NCI-H82 (cell line): ENCODE results near the gene DHRS11.
"Not testable (repeated sequence)": the region's sequence is repeated elsewhere in the genome, so short reads cannot be mapped to it uniquely, and the experiment has no call there.

ENCODE experiments used
- DNase-seq: peaks from one replicate; lab custom pipeline; 2025; lab: John Stamatoyannopoulos, UW

Gene DHRS11

DNA sequence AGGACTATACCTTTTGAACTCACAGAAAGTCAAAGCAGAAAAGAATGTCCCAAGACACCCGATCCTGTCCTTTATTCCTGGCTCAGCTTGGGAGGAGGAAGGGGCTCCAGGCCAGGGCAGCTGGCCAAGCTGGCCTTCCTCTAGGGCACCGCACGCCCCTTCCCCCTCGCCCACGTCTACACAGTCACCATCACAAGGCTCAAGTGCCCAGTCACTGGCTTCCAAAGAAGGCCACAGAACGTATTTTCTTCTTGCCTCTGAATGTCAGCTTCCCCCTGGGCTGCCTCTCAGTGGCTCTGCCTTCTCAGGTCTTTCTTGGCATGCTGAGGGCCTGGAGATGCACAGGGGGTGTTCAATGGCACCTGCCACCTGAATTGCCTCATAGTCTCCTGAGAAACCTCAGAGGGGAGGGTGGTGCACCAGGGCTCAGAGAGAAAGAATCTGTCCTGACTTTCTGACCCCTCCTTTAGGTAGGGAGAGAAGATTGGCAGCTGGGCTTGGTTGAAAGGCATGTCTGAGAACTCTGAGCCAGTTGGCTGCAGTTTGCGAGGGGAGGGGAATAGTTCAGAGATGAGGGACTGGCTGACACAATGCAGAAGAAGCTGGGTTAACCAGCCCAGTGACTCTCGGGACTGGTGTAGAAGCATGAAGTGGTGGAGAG, 2.1 kb downstream of the DHRS11 start:
- DNase-seq: no peak

DNA sequence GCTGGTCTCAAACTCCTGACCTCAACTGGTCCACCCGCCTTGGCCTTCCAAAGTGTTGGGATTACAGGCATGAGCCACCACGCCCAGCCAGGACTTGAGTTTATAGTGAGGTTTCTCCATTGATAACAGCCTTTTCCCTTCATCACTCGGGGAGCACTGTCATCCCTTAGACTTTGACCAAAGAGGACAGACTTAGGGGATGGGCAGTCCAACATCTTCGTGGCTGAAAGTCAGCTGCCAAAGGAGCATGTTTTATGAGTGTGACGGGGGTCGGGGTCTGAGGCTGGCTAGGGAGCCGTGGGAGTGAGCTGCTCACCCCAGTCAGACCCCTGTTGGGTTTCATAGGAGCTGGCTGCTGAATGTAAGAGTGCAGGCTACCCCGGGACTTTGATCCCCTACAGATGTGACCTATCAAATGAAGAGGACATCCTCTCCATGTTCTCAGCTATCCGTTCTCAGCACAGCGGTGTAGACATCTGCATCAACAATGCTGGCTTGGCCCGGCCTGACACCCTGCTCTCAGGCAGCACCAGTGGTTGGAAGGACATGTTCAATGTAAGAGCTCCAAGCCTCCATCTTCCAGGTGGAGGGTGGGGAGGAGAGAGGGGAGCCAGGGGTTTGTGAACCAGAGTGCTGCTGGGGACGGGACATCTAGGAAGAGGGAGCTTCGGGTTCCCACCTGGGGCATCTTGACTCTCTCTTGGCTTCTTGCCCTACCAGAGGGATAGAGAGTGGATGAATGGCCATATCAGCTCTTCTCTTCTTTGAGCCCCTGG, 3.1 kb downstream of the DHRS11 start:
- no peak for DNase-seq

DNA sequence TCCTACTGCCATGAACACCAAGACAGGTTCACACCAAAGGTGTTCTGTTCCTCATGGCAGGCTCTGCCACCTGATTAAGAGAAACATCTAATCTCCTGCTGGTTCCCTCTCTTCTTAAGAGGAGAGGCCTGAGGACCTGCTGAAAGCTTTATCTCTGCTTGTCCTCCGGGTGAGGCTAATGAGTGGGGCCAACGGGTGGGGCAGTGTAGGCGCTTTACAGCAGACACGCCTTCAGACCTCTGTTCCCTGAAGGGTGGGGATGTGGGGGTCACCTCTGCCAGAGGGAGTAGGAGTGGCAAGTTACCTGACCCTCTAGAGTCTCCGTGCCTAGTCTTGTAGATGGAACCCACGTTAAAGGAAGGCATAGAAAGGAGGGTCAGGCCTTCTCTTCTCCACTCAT, 5.5 kb downstream of the DHRS11 start:
- no peak for DNase-seq

DNA sequence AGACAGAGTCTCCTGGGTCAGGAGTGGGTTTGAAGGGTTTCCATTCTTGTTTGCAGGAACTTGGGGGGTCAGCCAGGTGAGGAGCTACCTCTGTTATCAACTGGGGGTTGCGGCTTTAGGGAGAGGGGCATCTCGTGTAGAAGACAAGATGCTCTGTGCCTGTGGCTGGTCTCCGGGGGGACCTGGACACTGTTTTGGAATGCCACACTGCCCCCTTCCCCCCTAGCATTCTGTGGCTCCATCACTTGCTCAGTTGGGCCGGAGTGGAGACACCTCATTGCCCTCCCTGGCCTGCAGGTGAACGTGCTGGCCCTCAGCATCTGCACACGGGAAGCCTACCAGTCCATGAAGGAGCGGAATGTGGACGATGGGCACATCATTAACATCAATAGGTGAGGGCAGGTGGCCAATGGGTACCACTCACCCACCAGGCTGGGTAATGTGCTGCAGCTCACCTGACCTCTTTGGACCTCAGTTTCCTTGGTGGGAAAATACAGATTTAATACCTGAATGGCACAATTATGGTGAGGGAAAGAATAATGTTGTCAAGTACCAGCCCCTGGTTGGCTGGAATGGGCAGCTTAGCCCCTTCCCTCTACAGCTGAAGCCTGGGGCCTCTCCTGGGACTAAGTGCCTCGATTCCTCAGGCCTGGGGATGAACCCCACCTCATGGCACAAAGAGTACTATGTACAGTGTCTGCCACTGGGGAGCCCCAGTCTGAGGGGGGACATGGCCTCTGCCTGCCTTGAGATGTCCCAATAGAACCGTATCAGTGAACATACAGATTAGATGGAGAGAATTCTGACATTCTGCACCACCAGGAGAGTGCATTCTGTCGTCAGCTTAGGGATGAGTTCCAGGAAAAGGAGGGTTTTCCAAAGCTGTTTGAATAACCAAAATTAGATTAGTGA, 6.4 kb downstream of the DHRS11 start:
- no peak for DNase-seq

DNA sequence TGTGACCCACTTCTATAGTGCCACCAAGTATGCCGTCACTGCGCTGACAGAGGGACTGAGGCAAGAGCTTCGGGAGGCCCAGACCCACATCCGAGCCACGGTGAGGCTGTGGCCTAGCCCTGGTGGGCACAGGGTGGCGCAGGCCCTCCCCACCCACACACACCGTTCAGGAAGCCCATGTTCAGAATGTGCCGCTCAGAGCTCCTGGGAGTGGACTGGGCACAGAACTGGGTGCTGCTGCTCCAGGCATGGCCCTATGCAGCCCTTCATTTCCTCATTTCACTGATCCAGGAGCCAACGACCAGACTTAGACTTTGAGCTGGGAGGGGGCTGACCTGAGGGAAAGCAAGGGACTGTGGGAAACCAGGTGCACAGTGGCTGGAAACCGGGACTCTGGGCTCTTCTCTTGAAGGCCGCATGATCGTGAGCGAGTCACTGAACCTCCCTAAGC, 7.3 kb downstream of the DHRS11 start:
- DNase-seq: no peak

DNA sequence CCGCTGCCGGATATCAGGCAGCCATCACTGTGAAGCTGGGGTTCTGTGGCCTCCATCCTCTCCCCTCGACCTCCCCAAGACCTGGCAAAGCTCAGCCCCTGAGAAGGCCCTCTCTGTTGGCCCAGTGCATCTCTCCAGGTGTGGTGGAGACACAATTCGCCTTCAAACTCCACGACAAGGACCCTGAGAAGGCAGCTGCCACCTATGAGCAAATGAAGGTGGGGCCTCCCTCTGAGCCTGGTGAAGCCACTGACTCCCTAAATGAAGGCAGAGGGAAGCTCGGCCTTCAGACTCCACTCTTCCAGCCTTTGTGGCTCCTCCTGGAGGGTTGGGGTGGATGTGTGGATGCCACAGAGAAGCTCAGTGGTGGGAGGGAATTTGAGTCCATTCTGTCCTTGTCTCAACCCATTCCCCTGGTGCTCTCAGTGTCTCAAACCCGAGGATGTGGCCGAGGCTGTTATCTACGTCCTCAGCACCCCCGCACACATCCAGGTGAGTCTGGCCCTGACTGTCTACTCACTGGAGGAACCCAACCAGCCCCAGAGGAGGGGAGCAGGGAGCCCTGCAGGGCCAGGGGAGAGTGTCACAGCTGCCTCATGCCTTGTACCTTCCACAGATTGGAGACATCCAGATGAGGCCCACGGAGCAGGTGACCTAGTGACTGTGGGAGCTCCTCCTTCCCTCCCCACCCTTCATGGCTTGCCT, 8.0 kb downstream of the DHRS11 start:
- DNase-seq: no peak

DNA sequence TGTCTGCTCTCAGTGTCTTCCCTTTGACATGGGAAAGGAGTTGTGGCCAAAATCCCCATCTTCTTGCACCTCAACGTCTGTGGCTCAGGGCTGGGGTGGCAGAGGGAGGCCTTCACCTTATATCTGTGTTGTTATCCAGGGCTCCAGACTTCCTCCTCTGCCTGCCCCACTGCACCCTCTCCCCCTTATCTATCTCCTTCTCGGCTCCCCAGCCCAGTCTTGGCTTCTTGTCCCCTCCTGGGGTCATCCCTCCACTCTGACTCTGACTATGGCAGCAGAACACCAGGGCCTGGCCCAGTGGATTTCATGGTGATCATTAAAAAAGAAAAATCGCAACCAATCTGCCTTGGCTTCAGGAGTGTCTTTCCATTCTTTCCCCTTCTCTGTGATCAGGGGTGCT, 8.8 kb downstream of the DHRS11 start:
- DNase-seq: no peak

DNA sequence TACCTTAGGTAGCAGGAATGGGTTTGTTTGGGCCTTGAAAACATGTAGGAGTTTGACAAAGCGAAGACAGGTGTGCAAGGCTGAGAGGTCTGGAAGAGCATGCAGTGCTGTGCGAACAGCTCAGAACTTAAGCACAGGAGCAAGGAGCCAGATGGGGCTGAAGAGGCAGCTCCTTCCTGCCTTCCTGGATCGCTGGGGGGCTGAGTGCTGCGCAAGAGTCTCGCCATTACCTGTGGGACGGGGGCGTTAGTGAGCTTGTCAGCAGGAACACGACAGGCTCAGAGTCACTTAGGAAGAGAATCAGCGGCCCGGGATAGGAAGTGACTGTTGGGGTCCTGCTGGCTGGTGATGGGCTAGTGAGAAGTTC, 9.2 kb downstream of the DHRS11 start:
- peak; percentile 84 for DNase-seq

DNA sequence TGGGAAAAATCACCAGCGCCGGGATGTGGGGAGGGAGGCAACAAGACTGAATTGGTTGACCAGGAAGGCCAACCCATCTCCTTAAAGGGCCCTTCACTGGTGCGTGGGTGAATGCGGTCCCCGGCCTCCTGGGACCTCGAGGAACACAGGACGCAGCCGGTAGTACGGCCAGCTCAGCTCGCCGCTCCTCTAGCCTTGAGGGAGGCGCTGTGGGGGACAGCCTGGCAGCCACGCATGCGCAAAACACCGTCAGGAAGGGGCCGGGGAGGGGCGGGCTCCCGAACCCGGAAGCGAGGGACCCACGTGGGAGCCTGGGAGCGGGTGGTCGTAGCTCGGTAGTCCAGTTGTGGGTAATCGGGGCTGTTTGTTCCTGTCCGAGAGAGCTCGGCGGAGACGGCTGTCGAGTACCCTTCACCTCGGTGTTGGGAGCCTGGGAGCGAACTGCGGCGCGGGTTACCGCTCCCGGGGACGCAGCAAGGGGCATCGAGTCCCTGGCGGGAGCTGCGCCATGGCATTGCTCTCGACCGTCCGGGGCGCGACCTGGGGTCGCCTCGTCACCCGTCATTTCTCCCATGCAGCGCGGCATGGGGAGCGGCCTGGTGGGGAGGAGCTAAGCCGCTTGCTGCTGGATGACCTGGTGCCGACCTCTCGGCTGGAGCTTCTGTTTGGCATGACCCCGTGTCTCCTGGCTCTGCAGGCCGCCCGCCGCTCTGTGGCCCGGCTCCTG, 9.8 kb downstream of the DHRS11 start, which contains the start of gene MRM1:
Gene MRM1 (plus strand): TSS at position 281 of the 727 bp plus-strand sequence. CDS start 228 bp downstream, at position 509.
- DNase-seq: peak; percentile 97

DNA sequence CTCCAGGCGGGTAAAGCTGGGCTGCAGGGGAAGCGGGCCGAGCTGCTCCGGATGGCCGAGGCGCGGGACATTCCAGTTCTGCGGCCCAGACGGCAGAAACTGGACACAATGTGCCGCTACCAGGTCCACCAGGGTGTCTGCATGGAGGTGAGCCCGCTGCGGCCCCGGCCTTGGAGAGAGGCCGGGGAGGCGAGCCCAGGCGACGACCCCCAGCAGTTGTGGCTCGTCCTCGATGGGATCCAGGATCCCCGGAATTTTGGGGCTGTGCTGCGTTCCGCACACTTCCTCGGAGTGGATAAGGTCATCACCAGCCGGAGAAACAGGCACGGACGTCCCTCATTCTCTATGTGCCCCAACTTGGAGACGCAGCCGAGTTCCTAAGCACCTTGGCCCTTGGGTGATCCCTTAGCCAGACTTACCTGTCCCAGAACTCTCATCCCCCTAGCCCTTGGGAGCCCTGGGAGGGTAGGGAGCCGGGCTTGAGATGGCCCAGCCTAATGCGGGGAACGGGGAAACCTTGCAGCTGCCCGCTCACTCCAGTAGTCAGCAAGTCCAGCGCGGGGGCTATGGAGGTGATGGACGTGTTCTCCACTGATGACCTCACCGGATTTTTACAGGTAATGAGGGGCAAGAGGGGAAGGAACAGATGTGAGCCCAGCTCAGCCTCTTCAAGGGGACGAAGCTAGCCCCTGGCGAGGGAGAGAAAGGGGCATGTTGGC, 10.5 kb downstream of the DHRS11 start:
- peak; percentile 58 for DNase-seq

DNA sequence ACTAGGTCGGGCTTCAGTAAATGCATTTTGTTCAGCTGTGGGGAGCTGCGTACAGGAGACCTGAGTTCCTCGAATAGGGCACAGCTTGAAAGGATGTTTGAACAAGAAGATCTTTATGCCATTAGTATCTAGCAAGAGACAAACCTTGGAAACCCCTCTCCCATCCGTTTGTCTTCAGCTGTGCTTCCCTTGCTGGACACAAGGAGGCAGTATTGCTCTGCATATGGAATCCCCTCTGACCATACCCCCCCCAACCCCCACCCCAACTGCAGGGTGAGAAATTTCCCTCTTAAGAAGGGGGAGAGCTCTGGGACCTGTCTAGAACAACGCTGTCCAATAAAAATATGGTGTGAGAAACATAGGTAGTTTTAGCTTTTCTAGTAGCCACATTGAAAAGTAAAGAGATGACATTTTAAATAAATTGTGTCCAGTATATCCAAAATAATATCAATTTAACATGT, 11.3 kb downstream of the DHRS11 start:
- DNase-seq: peak; percentile 93

DNA sequence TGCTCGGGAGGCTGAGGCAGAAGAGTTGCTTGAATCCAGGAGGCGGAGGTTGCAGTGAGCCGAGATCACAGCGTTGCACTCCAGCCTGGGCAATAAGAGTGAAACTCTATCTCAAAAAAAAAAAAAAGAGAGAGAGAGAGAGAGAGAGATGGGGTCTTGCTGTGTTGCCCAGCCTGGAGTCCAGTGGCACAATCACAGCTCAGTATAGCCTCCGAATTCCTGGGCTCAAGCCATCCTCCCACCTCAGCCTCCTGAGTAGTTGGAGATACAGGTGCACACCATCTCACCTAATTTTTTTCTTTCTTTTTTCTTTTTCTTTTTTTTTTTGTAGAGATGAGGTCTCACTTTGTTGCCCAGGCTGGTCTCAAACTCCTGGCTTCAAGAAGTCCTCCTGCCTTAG, 13.3 kb downstream of the DHRS11 start:
- not testable (repeated sequence) for DNase-seq

DNA sequence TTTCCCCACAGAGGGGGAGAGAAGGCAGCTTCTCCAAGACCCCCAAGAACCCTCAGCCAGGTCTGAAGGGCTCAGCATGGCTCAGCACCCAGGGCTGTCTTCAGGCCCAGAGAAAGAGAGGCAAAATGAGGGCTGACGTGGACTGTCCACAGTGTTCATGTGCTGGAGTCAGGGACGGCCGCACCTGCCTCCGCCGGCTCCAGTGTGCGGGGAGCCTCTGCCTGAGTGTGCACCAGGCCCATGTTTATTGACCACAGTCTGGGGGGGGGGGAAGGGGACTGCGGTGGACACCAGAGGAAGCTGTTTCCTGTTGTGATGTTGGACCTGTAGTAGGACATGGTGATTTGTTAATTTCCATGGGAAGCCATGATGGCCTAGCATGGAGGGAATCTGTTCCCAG, 16.6 kb downstream of the DHRS11 start:
- DNase-seq: no peak

DNA sequence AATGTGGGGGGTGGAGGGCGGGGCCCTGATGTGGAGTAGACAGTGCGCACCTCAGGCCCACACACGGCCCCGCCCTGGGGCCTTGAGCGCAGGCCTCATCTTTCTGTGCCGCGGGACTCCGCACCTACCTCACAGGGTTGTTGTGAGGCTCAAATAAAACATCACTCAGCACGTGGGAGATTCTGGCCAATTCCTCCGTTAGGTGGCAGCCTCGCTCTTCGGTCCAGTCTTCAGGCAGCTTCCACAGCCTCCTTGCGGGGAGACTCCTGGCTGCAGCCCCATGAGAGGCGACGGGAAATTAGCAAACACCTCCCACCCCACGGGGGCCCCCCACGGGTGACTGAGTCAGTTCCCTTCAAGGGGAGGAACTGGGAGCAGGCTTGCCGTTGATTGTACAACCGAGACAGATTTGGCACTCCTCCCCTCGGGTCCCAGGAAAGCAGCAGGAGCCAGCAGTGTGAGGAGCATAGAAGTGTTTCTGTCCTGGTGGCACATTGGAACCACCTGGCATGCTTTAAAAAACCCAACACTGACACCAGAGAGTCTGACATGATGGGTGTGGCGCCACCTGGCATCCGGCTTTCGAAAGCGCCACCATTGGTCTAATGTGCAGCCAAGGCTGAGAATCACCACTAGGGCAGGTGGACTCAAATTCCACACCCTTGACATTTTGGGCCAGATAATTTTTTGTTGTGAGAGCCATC, 17.3 kb downstream of the DHRS11 start:
- peak; percentile 58 for DNase-seq

DNA sequence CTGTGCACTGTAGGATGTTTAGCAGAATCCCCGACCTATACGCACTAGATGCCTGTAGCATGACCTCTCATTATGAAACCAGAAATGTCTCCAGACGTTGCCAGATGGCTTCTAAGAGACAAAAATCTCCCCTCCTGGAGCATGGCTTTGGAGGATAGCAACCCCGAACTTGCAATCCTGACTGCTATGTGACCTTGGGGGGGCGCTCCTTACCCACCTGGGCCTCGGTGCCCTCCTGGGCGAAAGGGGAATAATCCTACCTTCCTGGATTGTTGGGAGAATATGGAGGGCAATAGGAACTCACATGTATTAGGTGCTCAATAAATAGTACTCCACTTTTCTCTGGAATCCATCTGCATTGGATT, 17.8 kb downstream of the DHRS11 start:
- DNase-seq: no peak

DNA sequence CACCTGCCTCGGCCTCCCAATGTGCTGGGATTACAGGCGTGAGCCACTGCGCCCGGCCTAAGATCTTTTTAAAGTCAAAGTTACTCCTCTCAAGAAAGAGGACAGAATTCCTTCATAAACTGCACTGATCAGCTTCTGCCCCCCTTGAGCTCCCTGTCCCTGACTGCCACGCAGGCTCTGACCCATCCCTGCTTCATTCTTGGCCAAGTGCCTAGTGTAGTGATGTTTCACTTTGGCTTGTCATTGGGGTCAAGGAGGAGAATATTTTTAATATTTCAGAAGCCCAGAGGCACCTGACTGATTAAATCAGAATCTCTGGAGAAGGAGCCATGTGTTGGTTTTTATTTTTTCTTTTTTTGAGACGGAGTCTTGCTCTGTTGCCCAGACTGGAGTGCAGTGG, 18.8 kb downstream of the DHRS11 start:
- no peak for DNase-seq

DNA sequence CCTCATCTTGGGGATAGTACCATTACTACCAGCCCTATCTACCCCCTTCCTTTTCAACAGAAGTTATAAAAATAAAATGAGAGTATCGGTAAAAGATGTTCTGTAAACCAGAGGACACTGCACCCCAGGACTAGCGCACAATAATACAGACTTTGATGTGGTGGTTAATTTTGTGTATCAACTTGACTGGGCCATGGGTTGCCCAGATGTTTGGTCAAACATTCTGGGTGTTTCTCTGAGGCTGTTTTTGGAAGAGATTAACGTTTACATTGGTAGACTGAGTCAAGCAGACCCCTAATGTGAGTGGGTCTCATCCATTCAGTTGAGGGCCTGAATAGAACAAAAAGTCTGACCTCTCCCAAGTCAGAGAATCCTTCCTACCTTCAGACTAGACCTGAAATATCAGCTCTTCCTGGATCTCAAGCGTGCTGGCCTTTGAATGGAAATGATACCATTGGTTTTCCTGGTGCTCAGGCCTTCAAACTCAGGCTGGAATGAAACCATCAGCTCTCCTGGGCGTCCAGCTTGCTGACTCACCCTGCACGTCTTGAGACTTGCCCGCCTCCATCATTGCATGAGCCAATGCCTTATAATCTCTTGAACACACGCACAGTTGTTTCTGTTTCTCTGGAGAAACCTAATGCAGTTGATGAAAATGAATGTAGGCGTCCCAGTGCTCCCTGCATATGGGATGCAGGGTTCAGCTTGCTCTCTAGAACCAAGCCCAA, 19.8 kb downstream of the DHRS11 start:
- DNase-seq: no peak

DNA sequence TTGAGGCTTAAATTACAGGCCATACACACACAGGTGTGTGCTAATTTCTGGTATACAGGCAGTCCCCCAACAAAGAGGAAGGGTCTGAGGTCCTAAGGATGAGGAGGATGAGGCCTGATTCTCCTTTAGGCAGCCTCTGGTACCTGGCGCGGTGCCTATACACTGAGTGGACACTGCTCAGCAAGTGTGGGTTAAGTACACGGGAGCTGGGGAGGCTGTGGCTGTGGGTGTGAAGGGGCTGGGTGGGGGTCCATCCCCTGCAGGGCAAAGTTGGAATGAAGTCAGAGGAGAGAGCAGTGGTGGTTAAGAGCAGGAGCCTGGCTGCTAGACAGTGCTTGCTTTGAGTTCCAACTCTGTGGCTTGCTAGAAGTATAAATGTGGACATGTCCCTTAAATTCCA, 20.6 kb downstream of the DHRS11 start:
- no peak for DNase-seq

DNA sequence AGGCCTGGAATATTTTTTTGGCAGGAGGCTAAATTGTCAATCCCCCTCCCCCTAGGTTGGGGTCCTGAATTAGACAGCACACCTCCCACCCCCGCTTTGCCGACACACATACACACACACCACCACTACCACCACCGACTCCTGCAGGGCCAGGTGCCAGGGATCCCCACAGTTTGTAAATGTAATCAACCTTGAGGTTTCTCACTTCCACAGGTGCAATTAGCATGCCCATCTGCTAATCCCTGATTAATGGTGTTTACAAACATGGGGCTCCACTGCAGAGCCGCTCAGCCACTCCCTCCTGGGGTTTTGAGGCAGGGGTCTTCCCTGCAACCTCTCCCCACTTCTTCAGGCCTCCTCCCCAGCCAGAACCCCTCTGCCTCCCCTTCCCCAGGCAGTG, 21.5 kb downstream of the DHRS11 start:
- DNase-seq: peak; percentile 54
